K562 (cell line): ENCODE data around the gene CAMSAP2. TPM values are rescaled to one million over a fixed set of nuclear protein-coding genes. Genes with fewer than 3 reads are reported as not detected.
"Not testable (repeated sequence)": the region's sequence is repeated elsewhere in the genome, so short reads cannot be mapped to it uniquely, and the experiment has no call there.

ENCODE experiments used
- ATAC-seq: fragments of 200-7000 bp; cut with Tn5 transposase; 3 replicates; pipeline ENCODE4 v1.9.1; 2020; ENCODE audit warnings: moderate library complexity
- BruUV-seq: library from RNA; stranded (reverse); fragments of 400-500 nt; replicated peaks from 2 replicates; lab custom pipeline; 2021; lab: Mats Ljungman, UMichigan
- CTCF ChIA-PET: fragments of 300-600 bp; formaldehyde crosslinking; extraction: SDS; loops from one replicate; lab custom pipeline; 2021; ENCODE audit warnings: low intra/inter-chr PET ratio; lab: Yijun Ruan, JAX
- POLR2A ChIA-PET: fragments of 300-600, 350-650 bp; sonication (Branson Sonifier 250); formaldehyde crosslinking; extraction: SDS; loops from one replicate; lab custom pipeline; 2021; ENCODE audit warnings: antibody characterized with exemption, inconsistent platforms; lab: Yijun Ruan, JAX
- DNase-seq, 4 experiments: peaks; one replicate each; pipeline versions ENCODE4 v3.0.0 to v3.0.0-alpha.2; 2011 to 2018; ENCODE audit warnings: low spot score in 3 of 4, mixed read lengths in 3 of 4; ENCODE audit errors: extremely low read depth in 1 of 4
- FAIRE-seq: peaks from 2 replicates; lab custom pipeline; 2011; peaks lifted over from hg19 to GRCh38; lab: Jason Lieb, UNC
- H2AFZ ChIP-seq: 2 replicates; pipeline ENCODE4 v1.6.0; 2011; ENCODE audit warnings: low read depth, low read length, control low read depth, inconsistent platforms
- H3K27ac ChIP-seq: fragments of 200-600 bp; 3 replicates; pipeline ENCODE4 v1.8.0; 2011; ENCODE audit warnings: low read depth, mild to moderate bottlenecking, control low read depth, inconsistent platforms, low read length, moderate library complexity, mixed read lengths; ENCODE audit errors: extremely low read depth
- H3K27me3 ChIP-seq, 2 experiments: fragments of 300-600 bp in 1 of 2; 2 replicates in 1 of 2; 3 replicates in 1 of 2; pipeline versions ENCODE4 v1.6.0 to v1.8.0; 2011; ENCODE audit warnings: inconsistent platforms in 2 of 2, low read length in 2 of 2, mild to moderate bottlenecking in 1 of 2, mixed read lengths in 1 of 2, moderate library complexity in 1 of 2; ENCODE audit not compliant: control insufficient read depth in 2 of 2, insufficient read depth in 2 of 2
- H3K36me3 ChIP-seq: fragments of 300-600 bp; 3 replicates; pipeline ENCODE4 v1.8.0; 2011; ENCODE audit warnings: mild to moderate bottlenecking, low read length, inconsistent platforms; ENCODE audit not compliant: control insufficient read depth, insufficient read depth
- H3K4me1 ChIP-seq, 2 experiments: fragments of 200-600 bp in 1 of 2; replicated peaks in 1 of 2; 2 replicates in 1 of 2; 3 replicates in 1 of 2; pipeline versions ENCODE4 v1.5.1 to v1.8.0; 2011; ENCODE audit warnings: inconsistent platforms in 2 of 2, low read length in 2 of 2, mild to moderate bottlenecking in 1 of 2, mixed read lengths in 1 of 2, moderate library complexity in 1 of 2; ENCODE audit not compliant: control insufficient read depth in 2 of 2, insufficient read depth in 2 of 2
- H3K4me2 ChIP-seq: 2 replicates; pipeline ENCODE4 v1.6.1; 2011; ENCODE audit warnings: low read length, control low read depth, inconsistent platforms, mixed read lengths; ENCODE audit not compliant: insufficient read depth
- H3K4me3 ChIP-seq: fragments of 200-600 bp; sonication (generic), shearing (Covaris generic); 2 replicates; pipeline ENCODE4 v1.5.1; 2016; ENCODE audit warnings: control low read depth, inconsistent platforms
- H3K79me2 ChIP-seq: fragments of 200-600 bp; 3 replicates; pipeline ENCODE4 v1.8.0; 2011; ENCODE audit warnings: low read length, inconsistent platforms; ENCODE audit not compliant: control insufficient read depth, insufficient read depth
- H3K9ac ChIP-seq, 2 experiments: 2 replicates each; pipeline versions ENCODE4 v1.6.0 to v1.6.1; 2011; ENCODE audit warnings: low read depth in 2 of 2, low read length in 2 of 2, control low read depth in 1 of 2, inconsistent platforms in 1 of 2, mild to moderate bottlenecking in 1 of 2, mixed read lengths in 1 of 2; ENCODE audit not compliant: insufficient read depth in 1 of 2
- H3K9me1 ChIP-seq: one replicate; pipeline ENCODE4 v1.6.0; 2011; ENCODE audit warnings: inconsistent platforms, mild to moderate bottlenecking, low read length, moderate library complexity; ENCODE audit not compliant: control insufficient read depth, insufficient read depth
- H3K9me3 ChIP-seq: replicated peaks from 2 replicates; pipeline ENCODE4 v1.5.1; 2011; ENCODE audit warnings: low read depth, low read length, inconsistent platforms; ENCODE audit not compliant: control insufficient read depth, insufficient read depth
- H4K20me1 ChIP-seq: replicated peaks from 2 replicates; pipeline ENCODE4 v1.6.1; 2011; ENCODE audit warnings: low read length, inconsistent platforms, mixed read lengths; ENCODE audit not compliant: control insufficient read depth, insufficient read depth
- C11orf30 ChIP-seq: fragments of 450-650 bp; IDR thresholded peaks from 2 replicates; pipeline ENCODE4 v1.6.1; 2016; ENCODE audit warnings: low read depth, mild to moderate bottlenecking
- MAFF ChIP-seq: IDR thresholded peaks from 2 replicates; pipeline ENCODE4 v1.6.1; 2012; ENCODE audit warnings: low read length, improper control_type of control experiment
- MAFG ChIP-seq: fragments of 450-650 bp; conservative IDR thresholded peaks from 2 replicates; pipeline ENCODE4 v1.6.1; 2016; ENCODE audit warnings: missing genetic modification characterization, missing compliant biosample characterization
- MAFK ChIP-seq: IDR thresholded peaks from 2 replicates; pipeline ENCODE4 v1.6.1; 2011; ENCODE audit warnings: low read length, improper control_type of control experiment
- ZNF316 ChIP-seq: fragments of 450-650 bp; IDR thresholded peaks from 2 replicates; pipeline ENCODE4 v1.6.1; 2016
- WGBS: fragments of 100-300 bp; shearing (Covaris generic); methylation state at CpG from one replicate; pipeline ENCODE4 v1.1.6; 2016; ENCODE audit warnings: low coverage, mixed read lengths; ENCODE audit not compliant: insufficient coverage; ENCODE audit errors: missing lambda C conversion rate; 5-methylcytosine and 5-hydroxymethylcytosine counted together
- in situ Hi-C: fragments of 300-500 bp; cut with MboI; formaldehyde crosslinking; loops from 4 replicates; pipeline ENCODE4 v1.15.0; 2018; ENCODE audit warnings: inconsistent platforms, mixed read lengths
- intact Hi-C: fragments of 100-400 bp; cut with micrococcal nuclease; formaldehyde crosslinking; loops from 2 replicates; pipeline ENCODE4 v1.14.2; 2022
- polyA plus RNA-seq, 8 experiments: library from polyadenylated mRNA; depleted of rRNA in 4 of 8; stranded (reverse) in 5 of 8; unstranded in 3 of 8; fragments of >200 nt; fragmentation: Nextera tagmentation in 2 of 8; fragmentation: Illumina TruSeq in 1 of 8; extraction: Ambion mirVana in 2 of 8; extraction: Trizol in 1 of 8; gene quantifications; 2 replicates each; pipeline versions ENCODE4 v1.2.1 to v1.2.3, GENCODE V29; 2011 to 2014; ENCODE audit warnings: inconsistent platforms in 1 of 8, missing spikeins in 1 of 8
- total RNA-seq, 7 experiments: library from RNA; depleted of rRNA in 6 of 7; stranded (reverse); fragments of >200 nt in 6 of 7; fragmentation: Illumina TruSeq in 2 of 7; extraction: Trizol in 2 of 7; gene quantifications; 2 replicates each; pipeline versions ENCODE4 v1.2.1 to v1.2.3, GENCODE V29; 2011 to 2021; ENCODE audit warnings: low replicate concordance in 1 of 7
- TF ChIP-seq, protein P1 (sequence below): fragments of 450-650 bp; formaldehyde crosslinking; IDR thresholded peaks from 2 replicates; pipeline ENCODE4 v1.4.0; 2022; ENCODE audit warnings: missing genetic modification characterization

CAMSAP2 gene
- total and polyA plus RNA-seq, 9 of the 15 experiments (the other 6 are each of a cell fraction or from before 2014, with no cell fraction given) = 1.4 to 7.5 (median 2.7) TPM

DNA sequence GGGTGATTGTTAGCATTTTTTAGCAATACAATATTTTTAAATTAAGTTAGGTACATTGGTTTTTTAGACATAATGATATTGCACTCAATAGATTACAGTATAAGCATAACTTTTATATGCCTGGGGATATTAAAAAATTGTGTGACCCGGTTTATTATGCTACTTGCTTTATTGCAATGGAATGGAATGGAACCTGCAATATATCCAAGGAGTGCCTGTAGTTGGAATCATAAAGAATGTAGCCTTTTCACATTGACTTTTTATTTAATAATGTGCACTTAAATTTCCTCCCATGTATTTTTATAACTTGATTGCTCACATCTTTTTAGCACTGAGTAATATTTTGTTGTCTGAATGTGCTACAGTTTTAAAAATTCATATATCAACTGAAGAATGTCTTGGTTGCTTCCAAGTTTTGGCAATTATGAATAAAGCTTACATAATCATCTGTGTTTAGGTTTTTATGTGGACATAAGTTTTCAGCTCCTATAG lies 49.2 kb downstream of the CAMSAP2 start (continued):
- TF ChIP-seq, protein P1, sequence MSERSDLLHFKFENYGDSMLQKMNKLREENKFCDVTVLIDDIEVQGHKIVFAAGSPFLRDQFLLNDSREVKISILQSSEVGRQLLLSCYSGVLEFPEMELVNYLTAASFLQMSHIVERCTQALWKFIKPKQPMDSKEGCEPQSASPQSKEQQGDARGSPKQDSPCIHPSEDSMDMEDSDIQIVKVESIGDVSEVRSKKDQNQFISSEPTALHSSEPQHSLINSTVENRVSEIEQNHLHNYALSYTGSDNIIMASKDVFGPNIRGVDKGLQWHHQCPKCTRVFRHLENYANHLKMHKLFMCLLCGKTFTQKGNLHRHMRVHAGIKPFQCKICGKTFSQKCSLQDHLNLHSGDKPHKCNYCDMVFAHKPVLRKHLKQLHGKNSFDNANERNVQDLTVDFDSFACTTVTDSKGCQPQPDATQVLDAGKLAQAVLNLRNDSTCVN = no peak

DNA sequence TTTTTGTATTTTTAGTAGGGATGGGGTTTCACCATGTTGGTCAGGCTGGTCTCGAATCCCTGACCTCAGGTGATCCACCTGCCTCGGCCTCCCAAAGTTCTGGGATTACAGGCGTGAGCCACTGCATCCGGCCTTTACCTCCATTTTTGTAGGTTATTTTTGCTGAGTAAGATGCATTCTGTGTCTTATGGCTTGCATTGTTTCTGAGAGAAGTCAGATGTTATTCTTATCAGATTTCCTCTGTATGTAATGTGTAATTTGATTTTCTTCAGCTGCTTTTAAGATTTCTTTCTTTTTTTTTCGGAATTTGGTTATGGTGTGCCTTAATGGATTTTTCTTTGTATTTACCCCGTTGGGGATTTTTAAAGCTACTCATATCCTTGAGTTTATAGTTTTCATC lies 52.3 kb downstream of the CAMSAP2 start:
- BruUV-seq, intact Hi-C loops, H3K4me2 ChIP-seq, H3K36me3 ChIP-seq, DNase-seq, FAIRE-seq, H3K79me2 ChIP-seq, H3K27ac ChIP-seq, H3K9me3 ChIP-seq, H2AFZ ChIP-seq, H3K27me3 ChIP-seq, H3K9ac ChIP-seq, in situ Hi-C loops, H3K9me1 ChIP-seq, H3K4me3 ChIP-seq, H4K20me1 ChIP-seq, ATAC-seq, H3K4me1 ChIP-seq: not testable (repeated sequence)
- peak; percentile 80 for TF ChIP-seq MAFG (tag)
- peak; percentile 91 for TF ChIP-seq ZNF316
- TF ChIP-seq MAFK = peak; percentile 50; the same call in 1 of the 2 replicates
- TF ChIP-seq C11orf30 = peak; percentile 90
- peak; percentile 62 for TF ChIP-seq MAFF
- ChIA-PET POLR2A (interaction anchor here (0.8 kb wide), 1 partner anchor 170 kb away, joined by 3 read pairs; the partner anchor contains the start of gene KIF14), CTCF (interaction anchor here (0.6 kb wide), 1 partner anchor 14 kb away, joined by 3 read pairs; no protein-coding TSS in a partner anchor)
- 59% methylated on average over 6 of the region's 6 CpGs for WGBS
